ENCODE data around the gene ERG. TPM values are rescaled to one million over a fixed set of nuclear protein-coding genes. Genes with fewer than 3 reads are reported as not detected.

ERG gene
- total RNA-seq, 2 experiments from 2014 or later: not detected

DNA sequence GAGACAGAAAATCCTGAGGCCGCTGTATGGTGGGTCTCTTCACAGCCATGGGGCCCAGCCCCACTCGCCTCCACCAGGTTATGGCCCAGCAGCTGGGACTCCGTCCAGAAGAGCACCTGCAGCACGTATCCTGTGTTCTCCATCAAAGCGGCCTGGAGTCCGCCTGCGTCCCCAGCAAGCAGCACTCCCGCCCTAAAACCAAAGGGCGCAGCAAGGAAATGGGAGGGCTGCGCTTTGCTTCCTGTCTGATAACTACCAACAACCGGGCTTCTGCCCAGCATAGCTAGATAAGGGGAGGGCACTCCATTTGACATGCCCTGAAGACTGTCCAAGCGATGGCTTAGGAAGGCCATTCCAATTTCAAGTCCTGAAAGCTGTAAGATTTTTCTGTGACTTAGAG is 121.6 kb downstream of the ERG start:
- ChIA-PET POLR2A (no interaction called here), CTCF (no interaction called here)
- intact Hi-C loops (cut with micrococcal nuclease): no loop called here
- no peaks in the 10 kb centered on the region for H3K4me1 Mint-ChIP-seq (ENCODE audit: low read depth)
- no peak overlapping the region for H3K27ac Mint-ChIP-seq
- H3K36me3 Mint-ChIP-seq: no peaks in the 10 kb centered on the region
- no peaks in the 10 kb centered on the region for H3K9me3 Mint-ChIP-seq
- no peak overlapping the region for H3K4me3 Mint-ChIP-seq
- peaks cover 4% of the 10 kb centered on the region for H3K27me3 Mint-ChIP-seq
- DNase-seq: no peak

DNA sequence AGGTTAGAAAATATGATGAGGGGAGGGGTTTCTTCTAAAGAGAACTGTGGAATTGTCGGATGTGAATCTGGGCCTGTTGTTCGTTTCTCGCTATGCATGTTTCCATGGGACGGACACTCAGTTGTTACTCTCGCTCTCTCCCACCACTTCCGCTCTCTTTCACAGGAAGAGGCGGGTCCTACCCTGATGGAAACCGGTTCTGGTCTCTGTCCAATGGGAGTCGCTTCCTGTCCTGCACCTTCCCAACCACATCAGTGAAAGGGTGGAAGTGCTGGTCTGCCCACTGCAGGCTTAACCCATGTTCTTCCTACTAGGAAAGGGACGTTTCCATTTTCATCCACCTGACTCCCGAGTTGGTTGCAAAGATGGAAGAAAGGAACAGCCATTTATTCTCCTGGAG is 122.0 kb downstream of the ERG start:
- no peaks in the 10 kb centered on the region for H3K4me1 Mint-ChIP-seq (ENCODE audit: low read depth)

DNA sequence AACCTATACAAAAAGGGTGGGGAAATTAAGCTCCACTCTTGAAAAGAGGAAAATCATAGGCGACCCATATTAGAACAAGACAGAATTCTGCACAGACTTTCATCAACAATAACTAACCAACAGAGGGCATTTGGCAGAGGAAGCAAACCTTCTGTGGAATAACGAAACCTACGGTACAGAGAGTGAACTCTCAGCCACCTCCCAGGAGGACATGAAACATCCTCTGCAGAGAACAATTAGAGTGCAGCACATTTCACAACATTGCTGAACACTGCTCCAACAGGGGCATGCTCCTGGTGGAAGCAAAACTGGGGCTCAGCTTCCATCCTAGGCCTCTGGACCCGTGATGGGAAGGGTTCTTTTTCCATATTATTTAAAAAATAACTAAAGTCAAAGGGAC is 130.6 kb downstream of the ERG start:
- intact Hi-C loops (cut with micrococcal nuclease): no loop called here
- H3K4me1 Mint-ChIP-seq (ENCODE audit: low read depth): no peaks in the 10 kb centered on the region
- CTCF ChIA-PET: no interaction called here
- no peak for DNase-seq
- no peak overlapping the region for H3K27ac Mint-ChIP-seq
- POLR2A ChIA-PET: no interaction called here
- H3K36me3 Mint-ChIP-seq: no peaks in the 10 kb centered on the region
- H3K27me3 Mint-ChIP-seq: no peaks in the 10 kb centered on the region
- H3K4me3 Mint-ChIP-seq: no peak overlapping the region
- H3K9me3 Mint-ChIP-seq: peaks cover 5% of the 10 kb centered on the region

More for the DNA sequence above, 122.0 kb downstream of the ERG start:
- H3K9me3 Mint-ChIP-seq: no peaks in the 10 kb centered on the region
- CTCF ChIA-PET: no interaction called here
- H3K27me3 Mint-ChIP-seq: peaks cover 4% of the 10 kb centered on the region
- no peak for DNase-seq
- intact Hi-C loops (cut with micrococcal nuclease): no loop called here
- POLR2A ChIA-PET: no interaction called here
- H3K27ac Mint-ChIP-seq: no peak overlapping the region
- no peak overlapping the region for H3K4me3 Mint-ChIP-seq
- H3K36me3 Mint-ChIP-seq: no peaks in the 10 kb centered on the region

DNA sequence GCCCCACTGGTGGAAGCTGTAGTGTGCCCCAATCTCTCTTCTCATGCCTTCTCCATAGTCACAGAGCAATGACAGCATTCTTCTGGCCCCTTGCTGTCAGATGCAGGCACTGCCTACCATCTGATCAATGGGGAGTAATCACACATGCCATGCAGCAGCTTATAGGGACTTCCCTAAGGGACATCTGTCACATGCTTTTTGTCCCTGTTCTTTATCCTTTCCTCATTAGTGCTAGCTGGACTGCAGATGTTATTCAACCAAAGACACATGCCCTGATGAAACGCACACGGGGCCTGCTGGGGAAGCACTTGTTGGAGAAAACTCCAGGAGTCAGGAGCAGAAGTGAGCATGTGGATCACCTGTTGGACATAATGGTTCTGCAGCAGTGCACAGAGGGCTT is 132.8 kb downstream of the ERG start:
- no peaks in the 10 kb centered on the region for H3K36me3 Mint-ChIP-seq
- POLR2A ChIA-PET: no interaction called here
- peaks cover 5% of the 10 kb centered on the region for H3K9me3 Mint-ChIP-seq
- no peaks in the 10 kb centered on the region for H3K27me3 Mint-ChIP-seq
- H3K4me3 Mint-ChIP-seq: no peak overlapping the region
- H3K27ac Mint-ChIP-seq: no peak overlapping the region
- H3K4me1 Mint-ChIP-seq (ENCODE audit: low read depth): no peaks in the 10 kb centered on the region
- intact Hi-C loops (cut with micrococcal nuclease): no loop called here
- CTCF ChIA-PET: no interaction called here
- no peak for DNase-seq

GRCh38 chr21:38363693-38364092 is 134.6 kb downstream of the ERG start:
- Mint-ChIP-seq H3K27ac (no peak overlapping the region), H3K36me3 (no peaks in the 10 kb centered on the region), H3K9me3 (no peaks in the 10 kb centered on the region), H3K27me3 (peaks cover 7% of the 10 kb centered on the region), H3K4me1 (ENCODE audit: low read depth) (no peaks in the 10 kb centered on the region), H3K4me3 (no peak overlapping the region)
- DNase-seq: no peak
- CTCF ChIA-PET: no interaction called here
- intact Hi-C loops (cut with micrococcal nuclease): no loop called here
- POLR2A ChIA-PET: no interaction called here

GRCh38 chr21:38361324-38361723 is 137.0 kb downstream of the ERG start:
- peaks cover 7% of the 10 kb centered on the region for H3K27me3 Mint-ChIP-seq
- no peak for DNase-seq
- H3K4me1 Mint-ChIP-seq (ENCODE audit: low read depth): no peaks in the 10 kb centered on the region
- ChIA-PET CTCF (no interaction called here), POLR2A (no interaction called here)
- H3K27ac Mint-ChIP-seq: no peak overlapping the region
- H3K9me3 Mint-ChIP-seq: no peaks in the 10 kb centered on the region
- H3K36me3 Mint-ChIP-seq: no peaks in the 10 kb centered on the region
- no peak overlapping the region for H3K4me3 Mint-ChIP-seq
- intact Hi-C loops (cut with micrococcal nuclease): no loop called here

DNA sequence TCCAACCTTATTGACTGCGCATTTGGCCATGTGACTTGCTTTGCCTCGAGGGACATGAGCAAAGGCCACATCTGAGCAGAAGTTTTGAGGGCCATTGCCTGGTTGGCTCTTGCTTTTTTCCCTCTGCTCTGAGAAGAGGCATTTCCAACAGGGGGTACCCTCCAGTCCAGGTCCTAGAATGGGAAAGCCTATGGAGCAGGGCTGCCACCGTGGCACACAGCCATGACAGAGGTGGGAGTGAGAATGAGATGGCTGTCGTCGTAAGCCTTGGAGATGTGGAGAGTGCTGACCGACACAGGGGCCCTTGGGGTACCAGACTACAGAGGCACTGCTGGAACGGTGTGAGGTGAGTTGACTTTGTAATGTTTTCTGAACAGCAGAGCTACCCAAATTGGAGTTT is 138.4 kb downstream of the ERG start:
- no peaks in the 10 kb centered on the region for H3K36me3 Mint-ChIP-seq
- no peak overlapping the region for H3K4me3 Mint-ChIP-seq
- intact Hi-C loops (cut with micrococcal nuclease): loop anchor here (10.0 kb wide), 1 partner anchor 685 kb away; no protein-coding TSS in a partner anchor
- ChIA-PET CTCF (no interaction called here), POLR2A (no interaction called here)
- peaks cover 9% of the 10 kb centered on the region for H3K27me3 Mint-ChIP-seq
- no peaks in the 10 kb centered on the region for H3K9me3 Mint-ChIP-seq
- DNase-seq: no peak
- no peak overlapping the region for H3K27ac Mint-ChIP-seq
- H3K4me1 Mint-ChIP-seq (ENCODE audit: low read depth): no peaks in the 10 kb centered on the region

GRCh38 chr21:38359090-38359489 is 139.2 kb downstream of the ERG start:
- Mint-ChIP-seq H3K9me3 (no peaks in the 10 kb centered on the region), H3K36me3 (no peaks in the 10 kb centered on the region), H3K27me3 (peaks cover 9% of the 10 kb centered on the region), H3K4me3 (no peak overlapping the region), H3K4me1 (ENCODE audit: low read depth) (no peaks in the 10 kb centered on the region), H3K27ac (no peak overlapping the region)
- intact Hi-C loops (cut with micrococcal nuclease): loop anchor here (10.0 kb wide), 1 partner anchor 684 kb away; no protein-coding TSS in a partner anchor
- ChIA-PET CTCF (interaction anchor here (0.9 kb wide), 1 partner anchor 190 kb away, joined by 3 read pairs; no protein-coding TSS in a partner anchor), POLR2A (no interaction called here)
- DNase-seq: no peak

DNA sequence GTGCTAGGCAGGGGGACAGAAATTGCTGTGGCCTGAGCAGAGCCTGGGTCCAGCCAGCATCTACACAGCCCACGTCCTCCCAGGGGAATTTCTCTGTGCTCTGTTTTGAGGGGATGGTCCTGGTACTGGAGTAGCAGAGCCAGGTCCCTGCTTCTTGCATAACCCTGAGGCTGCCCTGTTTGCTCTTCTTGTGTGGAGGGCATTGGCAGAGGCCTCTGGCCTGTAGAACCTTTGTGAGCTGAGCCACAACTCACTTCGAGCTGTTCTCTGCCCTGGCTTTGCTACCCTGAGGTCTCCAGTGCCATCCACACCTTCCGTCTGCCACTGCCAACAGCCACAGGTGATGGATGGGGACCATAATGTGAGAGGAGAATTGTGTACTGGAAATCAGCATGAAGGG is 139.6 kb downstream of the ERG start:
- CTCF ChIA-PET: interaction anchor here (0.9 to 9.4 kb wide), 2 partner anchors 140 to 190 kb away, joined by 3 to 148 read pairs; no protein-coding TSS in a partner anchor
- no peak overlapping the region for H3K27ac Mint-ChIP-seq
- peaks cover 9% of the 10 kb centered on the region for H3K27me3 Mint-ChIP-seq
- H3K4me3 Mint-ChIP-seq: no peak overlapping the region
- no peaks in the 10 kb centered on the region for H3K36me3 Mint-ChIP-seq
- no peak for DNase-seq
- no peaks in the 10 kb centered on the region for H3K9me3 Mint-ChIP-seq
- H3K4me1 Mint-ChIP-seq (ENCODE audit: low read depth): no peaks in the 10 kb centered on the region
- intact Hi-C loops (cut with micrococcal nuclease): loop anchor here (10.0 kb wide), 1 partner anchor 684 kb away; no protein-coding TSS in a partner anchor
- POLR2A ChIA-PET: no interaction called here

GRCh38 chr21:38358098-38358497 is 140.2 kb downstream of the ERG start:
- Mint-ChIP-seq H3K27me3 (peaks cover 9% of the 10 kb centered on the region), H3K27ac (no peak overlapping the region), H3K4me3 (no peak overlapping the region), H3K36me3 (no peaks in the 10 kb centered on the region), H3K4me1 (ENCODE audit: low read depth) (no peaks in the 10 kb centered on the region), H3K9me3 (no peaks in the 10 kb centered on the region)
- ChIA-PET POLR2A (no interaction called here), CTCF (interaction anchor here (0.9 to 9.4 kb wide), 4 partner anchors 140 to 199 kb away, joined by 3 to 148 read pairs (median 13); no protein-coding TSS in a partner anchor)
- intact Hi-C loops (cut with micrococcal nuclease): loop anchor here (10.0 kb wide), 1 partner anchor 683 kb away; no protein-coding TSS in a partner anchor
- DNase-seq: no peak

GRCh38 chr21:38356883-38357625 is 141.2 kb downstream of the ERG start:
- H3K36me3 Mint-ChIP-seq: no peaks in the 10 kb centered on the region
- H3K27ac Mint-ChIP-seq: no peak overlapping the region
- ChIA-PET POLR2A (no interaction called here), CTCF (interaction anchor here (0.7 to 9.4 kb wide), 12 partner anchors 14 to 645 kb away, joined by 3 to 148 read pairs (median 4); no protein-coding TSS in a partner anchor)
- DNase-seq: no peak
- H3K27me3 Mint-ChIP-seq: peaks cover 9% of the 10 kb centered on the region
- H3K4me1 Mint-ChIP-seq (ENCODE audit: low read depth): peaks cover 5% of the 10 kb centered on the region
- intact Hi-C loops (cut with micrococcal nuclease): loop anchor here (1.0 to 10.0 kb wide), 2 partner anchors 198 to 682 kb away; no protein-coding TSS in a partner anchor
- no peaks in the 10 kb centered on the region for H3K9me3 Mint-ChIP-seq
- H3K4me3 Mint-ChIP-seq: no peak overlapping the region

- POLR2A ChIA-PET: no interaction called here
- peaks cover 14% of the 10 kb centered on the region for H3K4me1 Mint-ChIP-seq (ENCODE audit: low read depth)
- peaks cover 11% of the 10 kb centered on the region for H3K27me3 Mint-ChIP-seq
- H3K27ac Mint-ChIP-seq: no peak overlapping the region
- no peaks in the 10 kb centered on the region for H3K9me3 Mint-ChIP-seq
- H3K4me3 Mint-ChIP-seq: no peak overlapping the region
- H3K36me3 Mint-ChIP-seq: no peaks in the 10 kb centered on the region
- DNase-seq: peak; percentile 82
- intact Hi-C loops (cut with micrococcal nuclease): loop anchor here (1.0 to 10.0 kb wide), 2 partner anchors 197 to 681 kb away; no protein-coding TSS in a partner anchor
- CTCF ChIA-PET: interaction anchor here (0.7 to 9.4 kb wide), 15 partner anchors 14 to 654 kb away, joined by 3 to 148 read pairs (median 6); no protein-coding TSS in a partner anchor
Observed at GRCh38 chr21:38355992-38356781, 142.1 kb downstream of the ERG start.

Measured in activated CD4-positive, alpha-beta memory T cell treated with anti-CD3 and anti-CD28 coated beads for 36 hours (primary cell).